NT2/D1 (cell line): ENCODE data around the gene CCL4.

Experiments
- YY1 ChIP-seq: IDR thresholded peaks from 2 replicates; pipeline ENCODE4 v1.6.1; 2011; ENCODE audit not compliant: insufficient read length, insufficient read depth
- ZNF274 ChIP-seq: IDR thresholded peaks from 2 replicates; pipeline ENCODE4 v1.6.1; 2011; ENCODE audit warnings: mild to moderate bottlenecking, low read depth, low read length

GRCh38 chr17:36127911-36128310 lies 24.3 kb downstream of the CCL4 start:
- TF ChIP-seq YY1 (no peak), ZNF274 (no peak)
